PC-3 (cell line): ENCODE results near the gene MYLK2. TPM values are rescaled to one million over a fixed set of nuclear protein-coding genes. Genes with fewer than 3 reads are reported as not detected.

Experiments used
- ATAC-seq: fragments of 200-7000 bp; cut with Tn5 transposase; 2 replicates; pipeline ENCODE4 v1.9.1; 2020; ENCODE audit warnings: mild to moderate bottlenecking, moderate library complexity
- BruUV-seq: library from RNA; stranded (reverse); fragments of 400-500 nt; replicated peaks from 2 replicates; lab custom pipeline; 2021; lab: Mats Ljungman, UMichigan
- CTCF ChIA-PET: fragments of 300-600 bp; sonication (Branson Sonifier 250); formaldehyde crosslinking; loops from one replicate; lab custom pipeline; 2022; ENCODE audit warnings: antibody characterized with exemption; lab: Charles Lee
- POLR2A ChIA-PET: fragments of 300-600 bp; sonication (Branson Sonifier 250); formaldehyde crosslinking; loops from one replicate; lab custom pipeline; 2022; ENCODE audit warnings: antibody characterized with exemption; ENCODE audit not compliant: unreplicated experiment; lab: Charles Lee
- DNase-seq: peaks from one replicate; pipeline ENCODE4 v3.0.0-alpha.2; 2015
- H2AFZ ChIP-seq: fragments of 300-600 bp; sonication (generic); 2 replicates; pipeline ENCODE4 v1.6.0; 2016; ENCODE audit warnings: antibody characterized with exemption, low read length
- H3F3A ChIP-seq: fragments of 300-600 bp; sonication (generic); one replicate; pipeline ENCODE4 v1.6.0; 2017; ENCODE audit warnings: antibody characterized with exemption, low read length, control low read depth, mild to moderate bottlenecking; ENCODE audit not compliant: unreplicated experiment
- H3K27ac ChIP-seq: fragments of 300-600 bp; sonication (generic); 2 replicates; pipeline ENCODE4 v1.5.1; 2016; ENCODE audit warnings: mild to moderate bottlenecking, low read length
- H3K27me3 ChIP-seq: fragments of 300-600 bp; sonication (generic); 2 replicates; pipeline ENCODE4 v1.6.1; 2016; ENCODE audit warnings: low read length, mixed read lengths
- H3K36me3 ChIP-seq: fragments of 300-600 bp; sonication (generic); 2 replicates; pipeline ENCODE4 v1.6.1; 2016; ENCODE audit warnings: low read depth, mixed run types, low read length, mixed read lengths
- H3K4me1 ChIP-seq: fragments of 300-600 bp; sonication (generic); 2 replicates; pipeline ENCODE4 v1.5.1; 2016; ENCODE audit warnings: low read length; ENCODE audit not compliant: insufficient read depth
- H3K4me2 ChIP-seq: fragments of 300-600 bp; sonication (generic); 2 replicates; pipeline ENCODE4 v1.6.0; 2016; ENCODE audit warnings: low read length
- H3K4me3 ChIP-seq: fragments of 300-600 bp; sonication (generic); 2 replicates; pipeline ENCODE4 v1.5.1; 2016; ENCODE audit warnings: mild to moderate bottlenecking, low read length, mixed read lengths
- H3K79me2 ChIP-seq: fragments of 300-600 bp; sonication (generic); 2 replicates; pipeline ENCODE4 v1.6.1; 2017; ENCODE audit warnings: low read length, mixed read lengths
- H3K9ac ChIP-seq: fragments of 300-600 bp; sonication (generic); 2 replicates; pipeline ENCODE4 v1.6.0; 2016; ENCODE audit warnings: mild to moderate bottlenecking, low read length
- H3K9me2 ChIP-seq: fragments of 300-600 bp; sonication (generic); replicated peaks from 2 replicates; pipeline ENCODE4 v1.6.1; 2016; ENCODE audit warnings: mixed run types, low read length, mixed read lengths
- H3K9me3 ChIP-seq: fragments of 300-600 bp; sonication (generic); 2 replicates; pipeline ENCODE4 v1.6.1; 2016; ENCODE audit warnings: low read length, mixed read lengths
- H4K20me1 ChIP-seq: fragments of 300-600 bp; sonication (generic); 2 replicates; pipeline ENCODE4 v1.6.1; 2016; ENCODE audit warnings: low read length, mixed read lengths
- CTCF ChIP-seq: fragments of 300-600 bp; sonication (generic); conservative IDR thresholded peaks from 2 replicates; pipeline ENCODE4 v1.5.1; 2017; ENCODE audit warnings: antibody characterized with exemption, low read depth, mild to moderate bottlenecking, low read length
- EZH2 ChIP-seq: fragments of 300-600 bp; sonication (generic); IDR thresholded peaks from one replicate; pipeline ENCODE4 v1.6.1; 2017; ENCODE audit warnings: antibody characterized with exemption, mild to moderate bottlenecking, low read length; ENCODE audit not compliant: unreplicated experiment
- EZH2phosphoT487 ChIP-seq: fragments of 300-600 bp; sonication (generic); IDR thresholded peaks from 2 replicates; pipeline ENCODE4 v1.6.1; 2018; ENCODE audit warnings: mild to moderate bottlenecking, antibody characterized with exemption, low read length, borderline replicate concordance
- intact Hi-C: fragments of 100-400 bp; cut with micrococcal nuclease; formaldehyde crosslinking; loops from 2 replicates; pipeline ENCODE4 v1.9.0; 2023
- total RNA-seq: library from RNA; depleted of rRNA; stranded (reverse); fragments of >200 nt; gene quantifications from 2 replicates; pipeline ENCODE4 v1.2.3, GENCODE V29; 2014

MYLK2 gene
- total RNA-seq, 1 experiment from 2014 or later: 1.7 TPM

DNA sequence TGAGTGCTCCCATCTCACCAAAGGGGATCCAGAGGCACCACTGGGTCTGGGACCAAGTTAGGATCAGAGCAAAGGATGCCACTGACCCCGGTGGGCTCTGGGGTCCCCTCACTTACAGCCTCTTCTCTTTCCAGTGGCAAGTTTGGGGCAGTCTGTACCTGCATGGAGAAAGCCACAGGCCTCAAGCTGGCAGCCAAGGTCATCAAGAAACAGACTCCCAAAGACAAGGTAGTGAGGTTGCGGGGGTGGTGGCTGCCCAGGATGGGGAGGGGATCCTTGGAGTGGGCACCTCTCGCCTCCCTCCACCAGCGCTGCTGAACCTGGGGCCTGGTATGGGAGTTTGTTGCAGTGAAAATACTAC, 4.9 kb downstream of the MYLK2 start:
- Histone ChIP-seq H3K9me3 (no peaks in the 10 kb centered on the region), H4K20me1 (no peaks in the 10 kb centered on the region), H3K9me2 (no peaks in the 10 kb centered on the region), H2AFZ (no peak overlapping the region), H3K4me1 (no peaks in the 10 kb centered on the region), H3K4me3 (no peak overlapping the region), H3K4me2 (no peak overlapping the region), H3K27ac (no peak overlapping the region), H3K79me2 (no peaks in the 10 kb centered on the region), H3K9ac (no peak overlapping the region), H3K36me3 (no peaks in the 10 kb centered on the region), H3K27me3 (no peaks in the 10 kb centered on the region), H3F3A (no peaks in the 10 kb centered on the region)
- no peak for ATAC-seq
- no peak for DNase-seq
- ChIA-PET CTCF (no interaction called here), POLR2A (no interaction called here)
- intact Hi-C loops: no loop called here
- no peak for TF ChIP-seq EZH2phosphoT487
- TF ChIP-seq EZH2: no peak
- no peak for TF ChIP-seq CTCF
- BruUV-seq: no TSS peak

GRCh38 chr20:31824554-31825313, 5.6 kb downstream of the MYLK2 start:
- H3K27ac ChIP-seq: no peak overlapping the region
- no peaks in the 10 kb centered on the region for H3K4me1 ChIP-seq
- intact Hi-C loops: no loop called here
- H3K9me2 ChIP-seq: no peaks in the 10 kb centered on the region
- DNase-seq (no peak), ATAC-seq (no peak)
- CTCF ChIA-PET: no interaction called here
- H4K20me1 ChIP-seq: no peaks in the 10 kb centered on the region
- H3F3A ChIP-seq: no peaks in the 10 kb centered on the region
- no peaks in the 10 kb centered on the region for H3K36me3 ChIP-seq
- POLR2A ChIA-PET: no interaction called here
- H3K27me3 ChIP-seq: no peaks in the 10 kb centered on the region
- H3K9me3 ChIP-seq: no peaks in the 10 kb centered on the region
- no peaks in the 10 kb centered on the region for H3K79me2 ChIP-seq
- H2AFZ ChIP-seq: no peak overlapping the region
- no peak overlapping the region for H3K9ac ChIP-seq
- H3K4me2 ChIP-seq: no peak overlapping the region
- no peak overlapping the region for H3K4me3 ChIP-seq
- no TSS peak for BruUV-seq
- TF ChIP-seq CTCF (no peak), EZH2 (no peak), EZH2phosphoT487 (no peak)

DNA sequence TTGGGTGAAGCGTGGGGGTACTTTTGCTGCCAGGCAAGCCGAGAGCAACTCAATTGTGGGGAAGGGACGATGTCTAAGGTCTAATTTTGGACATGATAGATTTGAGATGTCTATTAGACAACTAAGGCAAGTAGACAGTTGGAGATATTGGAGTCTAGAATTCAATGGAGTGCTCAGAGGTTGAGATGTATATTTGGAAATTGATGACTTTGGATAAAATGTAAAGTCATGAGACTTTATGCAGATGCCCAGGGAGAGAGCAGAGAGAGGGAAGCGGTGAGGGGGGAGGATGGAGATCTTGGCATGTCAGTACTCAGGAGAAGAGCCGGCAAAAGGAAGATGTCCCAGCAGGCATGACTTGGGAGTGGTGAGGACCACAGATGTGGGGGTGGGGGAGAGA, 6.9 kb downstream of the MYLK2 start:
- H3K9me3 ChIP-seq: no peaks in the 10 kb centered on the region
- no peaks in the 10 kb centered on the region for H3K36me3 ChIP-seq
- BruUV-seq: no TSS peak
- H3F3A ChIP-seq: no peaks in the 10 kb centered on the region
- no peak overlapping the region for H3K27ac ChIP-seq
- H2AFZ ChIP-seq: no peak overlapping the region
- DNase-seq (no peak), ATAC-seq (no peak)
- no peak overlapping the region for H3K4me3 ChIP-seq
- intact Hi-C loops: no loop called here
- H3K79me2 ChIP-seq: no peaks in the 10 kb centered on the region
- ChIA-PET POLR2A (no interaction called here), CTCF (no interaction called here)
- H3K27me3 ChIP-seq: no peaks in the 10 kb centered on the region
- no peak overlapping the region for H3K4me2 ChIP-seq
- TF ChIP-seq EZH2phosphoT487: no peak
- TF ChIP-seq EZH2: no peak
- TF ChIP-seq CTCF: no peak
- H3K4me1 ChIP-seq: no peaks in the 10 kb centered on the region
- H4K20me1 ChIP-seq: no peaks in the 10 kb centered on the region
- H3K9me2 ChIP-seq: no peaks in the 10 kb centered on the region
- H3K9ac ChIP-seq: no peak overlapping the region
